Inflammatory macrophage treated with lipopolysaccharide for 1 hour (primary cell): Measurements from ENCODE around the gene ANKRD29.
"Not testable (repeated sequence)": the region's sequence is repeated elsewhere in the genome, so short reads cannot be mapped to it uniquely, and the experiment has no call there.

Source experiments
- DNase-seq, 2 donors: peaks; one replicate each; pipeline ENCODE4 v3.0.0-alpha.2; 2020 to 2022

Gene ANKRD29

DNA sequence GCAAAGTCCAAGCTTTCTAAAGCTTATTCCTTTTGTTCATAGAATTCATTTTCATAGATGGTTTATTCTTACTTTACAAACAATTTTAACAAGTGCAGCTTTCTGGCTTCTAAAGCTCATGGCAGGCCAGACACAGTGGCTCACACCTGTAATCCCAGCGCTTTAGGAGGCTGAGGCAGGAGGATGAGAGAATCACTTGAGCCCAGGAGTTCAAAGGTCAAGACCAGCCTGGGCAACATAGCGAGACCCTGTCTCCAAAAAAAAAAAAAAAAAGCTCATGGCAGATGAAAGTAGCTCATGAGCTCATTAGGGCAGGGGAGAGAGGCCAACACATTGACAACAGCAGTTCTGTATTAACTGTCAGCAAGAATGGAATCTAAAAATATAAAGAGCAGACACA is 48.3 kb downstream of the ANKRD29 start:
- no peak for DNase-seq

DNA sequence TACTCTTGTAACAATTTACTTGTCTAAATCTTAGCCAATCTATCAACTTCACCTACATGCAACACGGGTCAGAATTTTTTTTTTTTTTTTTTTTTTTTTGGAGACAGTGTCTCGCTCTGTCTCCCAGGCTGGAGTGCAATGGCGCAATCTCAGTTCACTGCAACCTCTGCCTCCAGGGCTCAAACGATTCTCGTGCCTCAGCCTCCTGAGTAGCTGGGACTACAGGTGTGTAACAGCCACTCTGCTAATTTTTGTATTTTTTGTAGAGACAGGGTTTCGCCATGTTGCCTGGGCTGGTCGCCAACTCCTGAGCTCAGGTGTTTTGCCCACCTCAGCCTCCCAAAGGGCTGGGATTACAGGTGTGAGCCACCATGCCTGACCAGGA is 49.6 kb downstream of the ANKRD29 start:
- not testable (repeated sequence) for DNase-seq

- DNase-seq, result no peak
Observed at GRCh38 chr18:23612434-23613090, 50.1 kb downstream of the ANKRD29 start.

- no peak for DNase-seq
Observed at GRCh38 chr18:23609390-23610023, 53.2 kb downstream of the ANKRD29 start.

DNA sequence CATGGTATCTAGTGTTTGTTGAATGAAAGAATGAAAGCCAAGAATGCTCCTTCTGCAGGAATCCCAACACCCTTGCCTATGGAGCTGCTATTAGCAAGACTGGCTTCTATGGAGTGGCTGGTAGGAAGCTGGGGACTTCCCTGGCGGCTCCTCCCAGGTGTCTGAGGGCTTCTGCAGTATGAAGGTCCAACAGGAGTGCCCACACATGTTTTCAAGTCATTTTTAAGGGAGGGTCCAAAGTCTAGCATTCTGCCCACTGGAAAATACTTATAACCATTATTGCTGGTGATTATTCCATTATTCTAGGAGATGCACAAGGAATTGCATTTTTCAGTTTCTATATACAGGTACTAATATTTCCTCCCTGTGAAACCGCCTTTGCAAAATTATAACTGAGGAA is 54.5 kb downstream of the ANKRD29 start:
- no peak for DNase-seq

GRCh38 chr18:23605941-23606340 is 56.8 kb downstream of the ANKRD29 start:
- no peak for DNase-seq

DNA sequence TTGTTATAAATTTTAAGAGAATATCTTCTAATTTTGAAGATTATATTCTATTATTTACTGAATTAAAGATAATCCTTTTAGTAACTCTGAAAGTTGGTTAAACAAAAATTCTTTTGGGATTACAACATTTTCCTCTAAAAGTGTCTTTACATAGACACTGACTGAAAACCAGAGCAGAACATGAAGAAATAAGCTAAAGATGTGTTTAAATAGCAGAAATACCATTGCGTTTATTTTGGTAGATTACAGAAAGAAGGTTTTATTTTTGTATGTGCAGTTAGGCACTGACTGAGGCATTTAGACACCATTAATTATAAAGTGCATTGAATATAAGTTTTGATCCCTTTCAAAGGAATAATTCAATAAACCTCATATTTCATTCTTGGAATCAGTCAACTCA is 62.9 kb downstream of the ANKRD29 start:
- no peak for DNase-seq

- DNase-seq, result peak; percentile 83 to 90
Observed at GRCh38 chr18:23596183-23596582, 66.5 kb downstream of the ANKRD29 start.

- no peak for DNase-seq
Observed at GRCh38 chr18:23595591-23595990, 67.1 kb downstream of the ANKRD29 start.

- DNase-seq, result peak; percentile 88 to 97
Observed at GRCh38 chr18:23593720-23594119, 69.0 kb downstream of the ANKRD29 start.

DNA sequence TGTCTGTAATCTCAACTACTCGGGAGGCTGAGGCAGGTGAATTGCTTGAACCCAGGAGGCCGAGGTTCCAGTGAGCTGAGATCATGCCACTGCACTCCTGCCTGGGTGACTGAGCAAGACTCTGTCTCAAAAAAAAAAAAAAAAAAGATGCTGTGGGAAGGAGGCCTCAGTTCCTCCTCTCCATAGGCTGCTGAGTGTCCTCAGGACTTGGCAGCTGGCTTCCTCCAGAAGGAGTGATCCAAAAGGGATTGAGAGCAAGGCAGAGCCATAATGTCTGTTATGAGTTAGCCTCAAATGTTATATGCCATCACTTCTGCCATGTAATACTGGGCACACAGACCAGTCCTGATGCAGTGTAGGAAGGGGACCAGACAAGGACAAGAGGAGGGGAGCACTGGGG is 69.8 kb downstream of the ANKRD29 start:
- peak in 1 of 2 donors; percentile 20 for DNase-seq

DNA sequence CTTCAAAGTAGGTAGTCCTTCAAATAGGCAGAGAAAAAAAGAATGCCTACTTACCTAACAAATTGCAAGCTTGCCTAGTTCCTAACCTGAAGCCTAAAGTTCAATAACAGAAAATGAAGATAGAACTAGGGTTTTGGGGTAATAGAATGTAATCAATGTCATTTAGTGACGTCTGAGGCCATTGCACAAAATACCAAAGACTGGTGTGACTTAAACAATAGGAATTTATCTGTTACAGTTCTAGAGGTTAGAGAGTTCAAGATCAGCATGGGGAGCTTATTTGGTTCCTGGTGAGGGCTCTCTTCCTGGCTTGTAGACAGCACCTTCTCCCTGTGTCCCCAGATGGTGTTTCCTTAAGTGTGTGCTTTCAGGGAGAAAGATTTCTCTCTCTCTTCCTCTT is 71.7 kb downstream of the ANKRD29 start:
- DNase-seq, result no peak

DNA sequence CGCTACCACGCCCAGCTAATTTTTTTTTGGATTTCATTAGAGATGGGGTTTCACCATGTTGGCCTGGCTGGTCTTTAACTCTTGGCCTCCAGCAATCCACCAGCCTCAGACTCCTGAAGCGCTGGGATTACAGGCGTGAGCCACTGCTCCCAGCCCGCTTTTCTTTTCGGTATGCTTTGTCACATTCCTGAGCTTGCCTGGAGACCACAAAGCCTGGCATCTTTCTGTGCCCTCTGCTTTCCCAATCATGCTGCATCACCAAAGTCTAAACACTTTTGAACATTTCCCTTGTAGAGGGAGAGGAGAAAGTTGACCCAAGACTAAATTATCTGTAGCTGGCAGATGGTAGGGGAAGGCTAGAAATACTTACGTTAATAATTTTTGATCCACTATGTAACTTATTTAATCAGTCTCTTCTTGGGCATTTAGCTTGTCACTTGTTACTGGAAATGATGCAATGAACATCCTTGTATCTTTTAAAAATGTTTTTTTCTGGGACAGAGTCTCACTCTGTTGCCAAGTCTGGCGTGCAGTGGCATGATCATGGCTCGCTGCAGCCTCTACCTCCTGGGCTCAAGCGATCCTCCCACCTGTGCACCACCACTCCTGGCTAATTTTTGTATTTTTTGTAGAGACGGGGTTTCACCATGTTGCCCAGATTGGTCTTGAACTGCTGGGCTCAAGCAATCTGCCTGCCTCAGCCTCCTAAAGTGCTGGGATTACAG is 73.7 kb downstream of the ANKRD29 start:
- no peak for DNase-seq

DNA sequence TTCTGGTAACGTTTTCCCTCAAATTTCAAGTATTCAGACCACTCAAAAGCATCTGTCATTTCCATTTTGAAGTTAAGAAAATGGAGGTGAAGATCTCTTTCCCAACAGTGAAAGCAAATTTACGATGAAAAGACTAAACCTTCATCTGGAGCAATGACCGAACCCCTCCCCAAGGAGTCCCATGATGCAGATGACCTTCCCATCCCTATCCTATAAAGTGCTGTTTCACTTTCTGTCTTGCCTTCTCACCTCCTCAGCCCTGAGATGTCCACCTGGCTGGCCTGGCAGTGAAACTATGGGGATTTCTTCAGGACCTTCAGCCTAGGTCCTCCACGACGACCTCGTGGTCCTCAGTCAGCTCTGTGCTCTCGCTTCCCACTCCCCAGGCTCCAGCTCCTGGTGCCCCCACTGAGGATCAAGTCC is 75.5 kb downstream of the ANKRD29 start:
- DNase-seq, result no peak

DNA sequence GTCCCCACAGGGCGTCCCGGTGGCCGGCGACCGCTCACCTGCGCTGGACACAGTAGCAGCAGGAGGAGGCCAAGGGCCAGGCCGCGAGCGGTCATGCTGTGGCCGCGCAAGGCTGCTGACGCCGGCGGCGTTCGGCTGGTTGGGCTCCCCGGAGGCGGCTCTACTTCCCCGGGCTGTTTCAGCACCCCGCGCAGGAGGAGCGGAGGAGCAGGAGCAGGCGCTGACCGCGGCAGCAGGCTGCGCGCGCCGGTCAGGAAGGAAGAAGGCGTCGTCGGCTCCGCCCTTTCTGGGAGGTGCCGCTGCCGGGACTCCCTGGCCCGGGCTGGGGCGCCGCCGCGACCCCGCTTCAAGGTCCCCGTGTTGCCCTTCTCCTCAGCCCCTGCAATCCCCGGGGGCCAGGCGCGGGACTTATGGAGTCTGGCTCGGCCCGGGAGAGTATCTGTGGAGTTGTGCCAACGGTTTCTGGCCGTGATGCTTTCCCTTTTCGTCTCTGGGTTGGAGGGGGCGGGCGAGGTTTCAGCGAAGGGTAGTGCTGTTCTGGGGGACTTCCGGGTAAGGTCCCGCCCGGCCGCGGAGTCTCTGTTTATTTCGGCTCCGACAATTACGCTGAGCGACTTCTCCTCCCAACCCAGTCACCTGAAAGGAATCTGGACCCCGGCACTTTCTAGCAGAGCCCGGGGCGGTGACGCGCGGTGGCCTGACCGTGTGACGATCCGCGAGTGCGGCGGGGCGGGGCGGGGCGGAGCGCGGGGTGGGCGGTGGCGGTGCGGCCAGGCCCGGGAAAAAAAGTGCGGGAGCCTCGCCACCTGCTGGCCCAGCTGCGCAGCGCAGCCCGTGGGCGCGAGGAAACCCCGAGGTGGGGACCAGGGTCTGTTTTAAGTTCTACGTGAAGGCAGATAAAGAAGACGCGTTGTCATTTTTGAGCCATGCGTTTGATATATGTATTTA is 76.2 kb downstream of the ANKRD29 start, which contains the start of gene NPC1:
TSS of gene NPC1 (minus strand) at position 258 of the 948 bp plus-strand sequence. CDS start at position 95, 163 bp downstream.
- peak; percentile 94 for DNase-seq

GRCh38 chr18:23585897-23586248 is 76.8 kb downstream of the ANKRD29 start:
- no peak for DNase-seq

- DNase-seq, result peak; percentile 58 to 72
Observed at GRCh38 chr18:23585007-23585871, 77.5 kb downstream of the ANKRD29 start.

GRCh38 chr18:23584019-23584983 is 78.4 kb downstream of the ANKRD29 start:
- peak; percentile 45 to 65 for DNase-seq

DNA sequence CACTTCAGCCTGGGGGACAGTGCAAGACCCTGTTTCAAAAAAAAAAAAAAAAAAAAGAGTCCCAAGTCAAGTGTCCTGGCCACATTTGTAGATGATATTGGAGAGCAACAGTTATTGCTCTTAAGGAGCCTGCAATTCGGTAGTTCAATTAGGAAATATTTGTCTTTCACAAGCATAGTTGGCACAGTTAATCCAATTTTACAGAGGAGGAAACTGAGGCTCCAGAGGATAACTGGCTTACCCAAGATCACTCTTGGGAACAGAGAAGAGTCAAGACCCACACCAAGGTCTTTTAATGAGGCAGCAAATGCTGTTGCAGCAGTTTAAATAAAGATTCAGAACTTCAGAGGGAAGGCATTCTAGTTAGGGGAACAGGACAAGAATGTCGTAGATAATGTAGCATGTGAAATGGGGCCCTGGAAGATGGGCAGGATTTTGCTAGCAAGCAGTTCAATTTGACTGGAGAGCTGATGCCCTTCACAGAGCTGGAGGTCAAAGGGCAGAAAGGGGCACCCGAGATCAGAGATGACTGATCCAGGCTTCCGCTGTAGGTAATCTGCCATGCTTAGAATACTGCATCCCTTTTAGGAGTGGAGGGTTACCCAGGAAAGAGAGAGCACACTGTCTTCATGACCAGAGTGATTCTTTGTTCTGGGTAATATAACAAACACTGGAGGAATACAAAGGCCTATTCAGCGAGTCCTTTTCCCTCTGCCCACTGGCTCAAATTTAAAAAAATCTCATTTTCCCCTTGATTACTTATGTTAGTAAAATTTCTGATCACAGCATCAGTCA is 79.4 kb downstream of the ANKRD29 start:
- DNase-seq, result no peak
